Measurements from ENCODE around the gene BAZ1A.
"Not testable (repeated sequence)": the region's sequence is repeated elsewhere in the genome, so short reads cannot be mapped to it uniquely, and the experiment has no call there.

The BAZ1A gene

GRCh38 chr14:34782031-34782430 is 93.1 kb downstream of the BAZ1A start:
- no peak for DNase-seq

- no peak for DNase-seq
These were observed 93.9 kb downstream of the BAZ1A start for GRCh38 chr14:34781242-34781641.

- DNase-seq = no peak
These were observed 94.5 kb downstream of the BAZ1A start for GRCh38 chr14:34780646-34781045.

- DNase-seq = no peak
These were observed 96.4 kb downstream of the BAZ1A start for GRCh38 chr14:34778744-34779143.

- DNase-seq = no peak
These were observed 98.5 kb downstream of the BAZ1A start for GRCh38 chr14:34776611-34777010.

GRCh38 chr14:34775922-34776321 is 99.2 kb downstream of the BAZ1A start:
- no peak for DNase-seq

- DNase-seq = no peak
These were observed 99.8 kb downstream of the BAZ1A start for GRCh38 chr14:34775342-34775741.

- no peak for DNase-seq
These were observed 104.3 kb downstream of the BAZ1A start for GRCh38 chr14:34770901-34771300.

- no peak for DNase-seq
These were observed 108.6 kb downstream of the BAZ1A start for GRCh38 chr14:34766606-34767005.

GRCh38 chr14:34766060-34766459 is 109.1 kb downstream of the BAZ1A start:
- no peak for DNase-seq

GRCh38 chr14:34755215-34755614 is 119.9 kb downstream of the BAZ1A start:
- DNase-seq = no peak

GRCh38 chr14:34754687-34755086 is 120.5 kb downstream of the BAZ1A start:
- no peak for DNase-seq

- no peak for DNase-seq
These were observed 124.5 kb downstream of the BAZ1A start for GRCh38 chr14:34750670-34751069.

- no peak for DNase-seq
These were observed 124.9 kb downstream of the BAZ1A start for GRCh38 chr14:34750233-34750632.

- no peak for DNase-seq
These were observed 125.8 kb downstream of the BAZ1A start for GRCh38 chr14:34749408-34749807.

- DNase-seq = no peak
These were observed 132.7 kb downstream of the BAZ1A start for GRCh38 chr14:34742270-34743115.

GRCh38 chr14:34741840-34742239 is 133.3 kb downstream of the BAZ1A start:
- no peak for DNase-seq

- not testable (repeated sequence) for DNase-seq
These were observed 135.0 kb downstream of the BAZ1A start for GRCh38 chr14:34740139-34740538.

- not testable (repeated sequence) for DNase-seq
These were observed 138.1 kb downstream of the BAZ1A start for GRCh38 chr14:34737079-34737478.

- no peak for DNase-seq
These were observed 141.9 kb downstream of the BAZ1A start for GRCh38 chr14:34733245-34733644.

- no peak for DNase-seq
These were observed 142.4 kb downstream of the BAZ1A start for GRCh38 chr14:34732802-34733201.

- DNase-seq = no peak
These were observed 151.3 kb downstream of the BAZ1A start for GRCh38 chr14:34723867-34724266.

- DNase-seq = peak; percentile 11
These were observed 152.2 kb downstream of the BAZ1A start for GRCh38 chr14:34722723-34723545.

GRCh38 chr14:34721129-34721528 is 154.0 kb downstream of the BAZ1A start:
- DNase-seq = no peak

All from NCI-H1048 (cell line).